H9 (cell line): ENCODE data around the gene RTN4R. TPM values are rescaled to one million over a fixed set of nuclear protein-coding genes. Genes with fewer than 3 reads are reported as not detected.

Source experiments
- DNase-seq: peaks from one replicate; pipeline ENCODE4 v3.0.0-alpha.2; 2017
- H2AFZ ChIP-seq: one replicate; pipeline ENCODE4 v1.6.1; 2013; ENCODE audit warnings: mild to moderate bottlenecking, low read length, control low read depth, moderate library complexity
- H2AK5ac ChIP-seq: 2 replicates; pipeline ENCODE4 v1.6.1; 2013; ENCODE audit warnings: low read length, control low read depth, mixed read lengths; ENCODE audit not compliant: insufficient read length
- H2BK120ac ChIP-seq: one replicate; pipeline ENCODE4 v1.6.1; 2013; ENCODE audit warnings: low read depth, mild to moderate bottlenecking, low read length, control low read depth, inconsistent platforms; ENCODE audit not compliant: poor library complexity, severe bottlenecking
- H2BK12ac ChIP-seq: 2 replicates; pipeline ENCODE4 v1.6.1; 2013; ENCODE audit warnings: low read length, control low read depth, mixed read lengths, low read depth; ENCODE audit not compliant: insufficient read length
- H2BK15ac ChIP-seq: 2 replicates; pipeline ENCODE4 v1.6.1; 2013; ENCODE audit warnings: low read depth, low read length, control low read depth
- H2BK20ac ChIP-seq: one replicate; pipeline ENCODE4 v1.6.1; 2013; ENCODE audit warnings: low read depth, mild to moderate bottlenecking, low read length, control low read depth, inconsistent platforms; ENCODE audit not compliant: poor library complexity, severe bottlenecking
- H2BK5ac ChIP-seq: 2 replicates; pipeline ENCODE4 v1.6.1; 2013; ENCODE audit warnings: low read length, control low read depth, mixed read lengths; ENCODE audit not compliant: insufficient read length
- H3K14ac ChIP-seq: 2 replicates; pipeline ENCODE4 v1.6.1; 2013; ENCODE audit warnings: low read length, control low read depth; ENCODE audit not compliant: insufficient read depth
- H3K18ac ChIP-seq: 2 replicates; pipeline ENCODE4 v1.6.1; 2013; ENCODE audit warnings: low read depth, mild to moderate bottlenecking, mixed read lengths, low read length, control low read depth; ENCODE audit not compliant: insufficient read length
- H3K23ac ChIP-seq: 2 replicates; pipeline ENCODE4 v1.6.1; 2013; ENCODE audit warnings: low read length, control low read depth, mixed read lengths, low read depth; ENCODE audit not compliant: insufficient read length
- H3K23me2 ChIP-seq: 2 replicates; pipeline ENCODE4 v1.6.1; 2013; ENCODE audit warnings: low read depth, mild to moderate bottlenecking, mixed read lengths, low read length, control low read depth; ENCODE audit not compliant: insufficient read length, poor library complexity, severe bottlenecking
- H3K27ac ChIP-seq: 2 replicates; pipeline ENCODE4 v1.5.1; 2013; ENCODE audit warnings: low read length, control low read depth, mixed read lengths, low read depth; ENCODE audit not compliant: insufficient read length
- H3K27me3 ChIP-seq: 2 replicates; pipeline ENCODE4 v1.6.1; 2013; ENCODE audit warnings: low read length, control low read depth, inconsistent platforms; ENCODE audit not compliant: insufficient read depth
- H3K4ac ChIP-seq: 2 replicates; pipeline ENCODE4 v1.6.1; 2013; ENCODE audit warnings: low read depth, mild to moderate bottlenecking, control low read depth, inconsistent platforms, low read length, moderate library complexity
- H3K4me1 ChIP-seq: 2 replicates; pipeline ENCODE4 v1.6.1; 2013; ENCODE audit warnings: low read length, control low read depth, inconsistent platforms; ENCODE audit not compliant: insufficient read depth
- H3K4me2 ChIP-seq: 2 replicates; pipeline ENCODE4 v1.6.1; 2013; ENCODE audit warnings: low read length, control low read depth, mixed read lengths; ENCODE audit not compliant: insufficient read length, insufficient read depth
- H3K56ac ChIP-seq: 2 replicates; pipeline ENCODE4 v1.6.1; 2013; ENCODE audit warnings: low read depth, mild to moderate bottlenecking, mixed read lengths, low read length, control low read depth; ENCODE audit not compliant: insufficient read length
- H3K79me1 ChIP-seq: 2 replicates; pipeline ENCODE4 v1.6.1; 2013; ENCODE audit warnings: low read depth, mild to moderate bottlenecking, moderate library complexity, low read length, control low read depth, inconsistent platforms; ENCODE audit not compliant: insufficient read depth, poor library complexity, severe bottlenecking
- H3K79me2 ChIP-seq: 2 replicates; pipeline ENCODE4 v1.6.1; 2013; ENCODE audit warnings: low read length, control low read depth, inconsistent platforms; ENCODE audit not compliant: insufficient read depth
- H3K9ac ChIP-seq: 2 replicates; pipeline ENCODE4 v1.6.1; 2013; ENCODE audit warnings: low read length, control low read depth, mixed read lengths; ENCODE audit not compliant: insufficient read length; ENCODE audit errors: extremely low read depth
- H3K9me3 ChIP-seq: one replicate; pipeline ENCODE4 v1.6.1; 2013; ENCODE audit warnings: low read depth, low read length, inconsistent platforms; ENCODE audit not compliant: control insufficient read depth
- H3T11ph ChIP-seq: one replicate; pipeline ENCODE4 v1.6.1; 2013; ENCODE audit warnings: mild to moderate bottlenecking, low read length, control low read depth, inconsistent platforms
- H4K20me1 ChIP-seq: one replicate; pipeline ENCODE4 v1.6.1; 2013; ENCODE audit not compliant: control insufficient read depth, insufficient read length, insufficient read depth
- H4K5ac ChIP-seq: 2 replicates; pipeline ENCODE4 v1.6.1; 2013; ENCODE audit warnings: low read depth, mild to moderate bottlenecking, mixed read lengths, low read length, control low read depth; ENCODE audit not compliant: insufficient read length
- H4K8ac ChIP-seq: replicated peaks from 2 replicates; pipeline ENCODE4 v1.6.1; 2013; ENCODE audit warnings: low read length, control low read depth, mixed read lengths, low read depth; ENCODE audit not compliant: insufficient read length
- H4K91ac ChIP-seq: 2 replicates; pipeline ENCODE4 v1.6.1; 2013; ENCODE audit warnings: low read depth, mild to moderate bottlenecking, moderate library complexity, mixed read lengths, low read length, control low read depth; ENCODE audit not compliant: insufficient read length
- H3K27ac Mint-ChIP-seq, 3 experiments: 2 replicates in 2 of 3; 3 replicates in 1 of 3; pipeline ENCODE4 v1.8.0; 2020 to 2021; ENCODE audit warnings: mixed read lengths in 3 of 3, mild to moderate bottlenecking in 1 of 3, moderate library complexity in 1 of 3
- H3K27me3 Mint-ChIP-seq: 2 replicates; pipeline ENCODE4 v1.8.0; 2021; ENCODE audit warnings: low read depth, mild to moderate bottlenecking, moderate library complexity, mixed read lengths
- H3K36me3 Mint-ChIP-seq, 3 experiments: 2 replicates in 2 of 3; 3 replicates in 1 of 3; pipeline ENCODE4 v1.8.0; 2020 to 2021; ENCODE audit warnings: low read depth in 3 of 3, mixed read lengths in 3 of 3; ENCODE audit not compliant: insufficient read depth in 1 of 3
- H3K4me1 Mint-ChIP-seq, 2 experiments: 2 replicates each; pipeline ENCODE4 v1.8.0; 2020; ENCODE audit warnings: mixed read lengths in 2 of 2
- H3K4me3 Mint-ChIP-seq, 2 experiments: 2 replicates in 1 of 2; 3 replicates in 1 of 2; pipeline ENCODE4 v1.8.0; 2020 to 2021; ENCODE audit warnings: mild to moderate bottlenecking in 2 of 2, mixed read lengths in 2 of 2, moderate library complexity in 1 of 2
- H3K9me3 Mint-ChIP-seq, 2 experiments: 2 replicates in 1 of 2; 3 replicates in 1 of 2; pipeline ENCODE4 v1.8.0; 2020; ENCODE audit warnings: mild to moderate bottlenecking in 2 of 2, mixed read lengths in 2 of 2, moderate library complexity in 1 of 2
- CTCF ChIP-seq: fragments of 200-600 bp; sonication (generic); conservative IDR thresholded peaks from 3 replicates; pipeline ENCODE4 v1.8.0; 2021; ENCODE audit warnings: antibody characterized with exemption, mild to moderate bottlenecking
- WGBS: extraction: QIAGEN DNeasy Blood & Tissue Kit; methylation state at CpG from one replicate; pipeline ENCODE4 v1.1.7; 2013; ENCODE audit warnings: missing lambda C conversion rate, low lambda C conversion rate, mixed read lengths; ENCODE audit not compliant: insufficient read length; ENCODE audit errors: extremely low coverage; 5-methylcytosine and 5-hydroxymethylcytosine counted together
- total RNA-seq: library from RNA; stranded (reverse); gene quantifications from 2 replicates; pipeline ENCODE4 v1.2.1, GENCODE V29; 2021

Gene RTN4R
- total RNA-seq, 1 experiment from 2014 or later = 19.0 TPM

DNA sequence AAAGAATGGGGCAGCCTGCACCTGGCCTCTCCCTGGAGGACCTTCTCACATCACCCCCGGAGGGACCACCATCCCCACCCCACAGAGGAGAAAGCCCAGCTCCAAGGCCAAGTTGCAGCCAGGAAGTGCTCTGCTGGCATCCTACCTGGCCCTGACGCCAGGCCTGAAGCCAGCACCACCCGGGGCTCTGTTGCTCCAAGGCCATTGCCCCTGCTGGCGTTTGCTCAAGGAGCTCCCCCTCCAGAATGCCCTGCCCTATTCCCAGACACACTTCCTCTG is 10.2 kb downstream of the RTN4R start:
- DNase-seq = no peak
- Histone ChIP-seq H3K9ac (no peak overlapping the region), H2BK20ac (no peak overlapping the region), H2BK12ac (no peak overlapping the region), H4K5ac (no peak overlapping the region), H3K23ac (no peak overlapping the region), H2AFZ (no peak overlapping the region), H3K4me1 (no peaks in the 10 kb centered on the region; the same call in 1 of the 2 replicates), H3T11ph (no peak overlapping the region), H3K18ac (no peak overlapping the region), H2BK120ac (no peak overlapping the region), H4K20me1 (no peaks in the 10 kb centered on the region), H3K9me3 (no peaks in the 10 kb centered on the region), H3K79me1 (no peaks in the 10 kb centered on the region), H4K91ac (no peak overlapping the region), H4K8ac (no peak overlapping the region), H3K4me2 (no peak overlapping the region), H3K79me2 (no peaks in the 10 kb centered on the region; the same call in 1 of the 2 replicates), H2BK5ac (no peak overlapping the region), H3K56ac (no peak overlapping the region), H2BK15ac (no peak overlapping the region), H3K4ac (no peak overlapping the region), H3K27me3 (no peaks in the 10 kb centered on the region), H3K27ac (no peak overlapping the region), H3K23me2 (no peaks in the 10 kb centered on the region), H2AK5ac (no peak overlapping the region), H3K14ac (no peak overlapping the region)
- no peak overlapping the region for H3K4me3 Mint-ChIP-seq
- no peak for TF ChIP-seq CTCF
- no peaks in the 10 kb centered on the region for H3K9me3 Mint-ChIP-seq
- H3K27ac Mint-ChIP-seq = no peak overlapping the region
- WGBS = no CpG with 5 or more reads among the region's 4 CpGs
- H3K36me3 Mint-ChIP-seq = no peaks in the 10 kb centered on the region; a peak in 1 of 7 replicates
- no peaks in the 10 kb centered on the region for H3K27me3 Mint-ChIP-seq
- peaks cover 0 to 8% of the 10 kb centered on the region in 2 experiments; a peak in 1 of 4 replicates for H3K4me1 Mint-ChIP-seq
